Measurements from ENCODE around the gene COL1A1. TPM values are rescaled to one million over a fixed set of nuclear protein-coding genes. Genes with fewer than 3 reads are reported as not detected.
A peak's percentile ranks its signal among the peaks of the same experiment; 100 is the strongest.

Gene COL1A1
- total RNA-seq, 1 experiment from 2014 or later: 23.4 TPM

GRCh38 chr17:50139950-50140885 is 61.2 kb downstream of the COL1A1 start:
- peak; percentile 89 to 93 for DNase-seq
- H3K4me1 ChIP-seq: no peaks in the 10 kb centered on the region
- BruUV-seq (replicated peaks): no TSS peak
- no peaks in the 10 kb centered on the region for H3K27me3 ChIP-seq (replicated peaks; ENCODE audit: control insufficient read depth, insufficient read depth, low read length)
- intact Hi-C loops (cut with micrococcal nuclease; ENCODE audit: unreplicated experiment): loop anchor here (1.0 to 2.0 kb wide), 4 partner anchors 8 to 259 kb away; no protein-coding TSS in a partner anchor
- H3K4me3 Mint-ChIP-seq (ENCODE audit: unreplicated experiment): no peak overlapping the region
- H3K4me1 Mint-ChIP-seq (ENCODE audit: low read depth, unreplicated experiment): peaks cover 4% of the 10 kb centered on the region
- H3K27ac Mint-ChIP-seq (ENCODE audit: unreplicated experiment): no peak overlapping the region
- POLR2A ChIA-PET: no interaction called here
- peaks cover 68% of the 10 kb centered on the region for H3K36me3 Mint-ChIP-seq (ENCODE audit: insufficient read depth, unreplicated experiment)
- no peak overlapping the region for H3K4me3 ChIP-seq (ENCODE audit: low read depth, low read length)
- no peaks in the 10 kb centered on the region for H3K9me3 ChIP-seq
- no peaks in the 10 kb centered on the region for H3K27me3 Mint-ChIP-seq (ENCODE audit: insufficient read depth, unreplicated experiment)
- peak; percentile 99 to 100 for TF ChIP-seq CTCF (IDR thresholded peaks at IDR 0.05; ENCODE audit: insufficient read depth in 1 of 2, low read depth in 1 of 2, low read length in 1 of 2, severe bottlenecking in 1 of 2, unreplicated experiment in 1 of 2)
- no peaks in the 10 kb centered on the region for H3K9me3 Mint-ChIP-seq (ENCODE audit: unreplicated experiment)
- H3K36me3 ChIP-seq (ENCODE audit: control insufficient read depth, insufficient read depth, low read length): peaks cover 41% of the 10 kb centered on the region
- CTCF ChIA-PET: interaction anchor here (0.6 to 3.9 kb wide), 11 partner anchors 8 to 280 kb away, joined by 3 to 11 read pairs (median 4); no protein-coding TSS in a partner anchor

- Mint-ChIP-seq H3K27ac (ENCODE audit: unreplicated experiment) (no peak overlapping the region), H3K9me3 (ENCODE audit: unreplicated experiment) (no peaks in the 10 kb centered on the region), H3K4me3 (ENCODE audit: unreplicated experiment) (no peak overlapping the region), H3K4me1 (ENCODE audit: low read depth, unreplicated experiment) (peaks cover 4% of the 10 kb centered on the region), H3K36me3 (ENCODE audit: insufficient read depth, unreplicated experiment) (peaks cover 64% of the 10 kb centered on the region), H3K27me3 (ENCODE audit: insufficient read depth, unreplicated experiment) (no peaks in the 10 kb centered on the region)
- no peaks in the 10 kb centered on the region for H3K4me1 ChIP-seq
- ChIA-PET CTCF (interaction anchor here (0.6 to 1.6 kb wide), 13 partner anchors 8 to 422 kb away, joined by 3 to 9 read pairs (median 4); partner anchors contain the start of gene SGCA), POLR2A (no interaction called here)
- no peak overlapping the region for H3K4me3 ChIP-seq (ENCODE audit: low read depth, low read length)
- H3K9me3 ChIP-seq: no peaks in the 10 kb centered on the region
- TF ChIP-seq CTCF (IDR thresholded peaks at IDR 0.05; ENCODE audit: insufficient read depth in 1 of 2, low read depth in 1 of 2, low read length in 1 of 2, severe bottlenecking in 1 of 2, unreplicated experiment in 1 of 2): no peak
- H3K27me3 ChIP-seq (replicated peaks; ENCODE audit: control insufficient read depth, insufficient read depth, low read length): no peaks in the 10 kb centered on the region
- BruUV-seq (replicated peaks): no TSS peak
- no peak for DNase-seq
- peaks cover 34% of the 10 kb centered on the region for H3K36me3 ChIP-seq (ENCODE audit: control insufficient read depth, insufficient read depth, low read length)
- intact Hi-C loops (cut with micrococcal nuclease; ENCODE audit: unreplicated experiment): no loop called here
These were observed 62.1 kb downstream of the COL1A1 start for GRCh38 chr17:50139185-50139783.

GRCh38 chr17:50137042-50137441 is 64.4 kb downstream of the COL1A1 start:
- BruUV-seq (replicated peaks): no TSS peak
- Histone ChIP-seq H3K4me1 (peaks cover 12% of the 10 kb centered on the region), H3K36me3 (ENCODE audit: control insufficient read depth, insufficient read depth, low read length) (peaks cover 32% of the 10 kb centered on the region), H3K4me3 (ENCODE audit: low read depth, low read length) (no peak overlapping the region), H3K9me3 (no peaks in the 10 kb centered on the region), H3K27me3 (replicated peaks; ENCODE audit: control insufficient read depth, insufficient read depth, low read length) (no peaks in the 10 kb centered on the region)
- H3K27ac Mint-ChIP-seq (ENCODE audit: unreplicated experiment): peak overlapping the region; percentile 7
- intact Hi-C loops (cut with micrococcal nuclease; ENCODE audit: unreplicated experiment): no loop called here
- H3K27me3 Mint-ChIP-seq (ENCODE audit: insufficient read depth, unreplicated experiment): no peaks in the 10 kb centered on the region
- H3K4me3 Mint-ChIP-seq (ENCODE audit: unreplicated experiment): no peak overlapping the region
- TF ChIP-seq CTCF (IDR thresholded peaks at IDR 0.05; ENCODE audit: insufficient read depth in 1 of 2, low read depth in 1 of 2, low read length in 1 of 2, severe bottlenecking in 1 of 2, unreplicated experiment in 1 of 2): no peak
- H3K36me3 Mint-ChIP-seq (ENCODE audit: insufficient read depth, unreplicated experiment): peaks cover 64% of the 10 kb centered on the region
- DNase-seq: no peak
- H3K4me1 Mint-ChIP-seq (ENCODE audit: low read depth, unreplicated experiment): peaks cover 16% of the 10 kb centered on the region
- ChIA-PET CTCF (interaction anchor here (0.6 to 1.5 kb wide), 3 partner anchors 13 to 247 kb away, joined by 4 to 5 read pairs (median 4); no protein-coding TSS in a partner anchor), POLR2A (interaction anchor here (0.6 kb wide), 1 partner anchor 271 kb away, joined by 3 read pairs; no protein-coding TSS in a partner anchor)
- no peaks in the 10 kb centered on the region for H3K9me3 Mint-ChIP-seq (ENCODE audit: unreplicated experiment)

Data from Caco-2 (cell line).